ENCODE results near the gene PTK7.

Gene PTK7

DNA sequence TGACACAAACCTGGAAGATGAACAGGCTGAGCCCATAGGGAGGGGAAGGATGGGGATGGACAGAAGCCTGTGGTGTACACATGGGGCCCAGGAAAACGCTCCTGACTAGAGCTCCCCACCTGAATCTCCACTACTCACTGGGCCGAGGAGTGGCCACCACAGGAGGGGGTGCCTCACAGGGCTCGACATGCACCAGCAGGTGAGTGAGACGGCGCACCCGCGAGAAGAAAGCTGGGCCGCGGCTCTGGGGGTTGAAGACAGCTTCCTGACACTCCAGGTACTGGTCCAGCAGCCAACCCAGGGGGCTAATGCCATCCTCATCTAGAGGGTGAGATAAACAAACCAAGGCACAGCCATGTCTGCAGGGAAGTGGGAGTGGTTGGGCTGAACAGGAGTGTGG, 32.8 kb upstream of the PTK7 start:
- TF ChIP-seq, protein P1, sequence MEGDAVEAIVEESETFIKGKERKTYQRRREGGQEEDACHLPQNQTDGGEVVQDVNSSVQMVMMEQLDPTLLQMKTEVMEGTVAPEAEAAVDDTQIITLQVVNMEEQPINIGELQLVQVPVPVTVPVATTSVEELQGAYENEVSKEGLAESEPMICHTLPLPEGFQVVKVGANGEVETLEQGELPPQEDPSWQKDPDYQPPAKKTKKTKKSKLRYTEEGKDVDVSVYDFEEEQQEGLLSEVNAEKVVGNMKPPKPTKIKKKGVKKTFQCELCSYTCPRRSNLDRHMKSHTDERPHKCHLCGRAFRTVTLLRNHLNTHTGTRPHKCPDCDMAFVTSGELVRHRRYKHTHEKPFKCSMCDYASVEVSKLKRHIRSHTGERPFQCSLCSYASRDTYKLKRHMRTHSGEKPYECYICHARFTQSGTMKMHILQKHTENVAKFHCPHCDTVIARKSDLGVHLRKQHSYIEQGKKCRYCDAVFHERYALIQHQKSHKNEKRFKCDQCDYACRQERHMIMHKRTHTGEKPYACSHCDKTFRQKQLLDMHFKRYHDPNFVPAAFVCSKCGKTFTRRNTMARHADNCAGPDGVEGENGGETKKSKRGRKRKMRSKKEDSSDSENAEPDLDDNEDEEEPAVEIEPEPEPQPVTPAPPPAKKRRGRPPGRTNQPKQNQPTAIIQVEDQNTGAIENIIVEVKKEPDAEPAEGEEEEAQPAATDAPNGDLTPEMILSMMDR (IDR thresholded peaks at IDR 0.05; ENCODE audit: low read depth, low read length, missing control alignments): no peak
- H3K4me3 ChIP-seq (ENCODE audit: low read depth, low read length): no peak overlapping the region
- DNase-seq (ENCODE audit: low read depth): no peak

GRCh38 chr6:43045371-43045930, 30.7 kb upstream of the PTK7 start:
- no peak overlapping the region for H3K4me3 ChIP-seq (ENCODE audit: low read depth, low read length)
- TF ChIP-seq, protein P1 (IDR thresholded peaks at IDR 0.05; ENCODE audit: low read depth, low read length, missing control alignments): no peak
- DNase-seq (ENCODE audit: low read depth): no peak

DNA sequence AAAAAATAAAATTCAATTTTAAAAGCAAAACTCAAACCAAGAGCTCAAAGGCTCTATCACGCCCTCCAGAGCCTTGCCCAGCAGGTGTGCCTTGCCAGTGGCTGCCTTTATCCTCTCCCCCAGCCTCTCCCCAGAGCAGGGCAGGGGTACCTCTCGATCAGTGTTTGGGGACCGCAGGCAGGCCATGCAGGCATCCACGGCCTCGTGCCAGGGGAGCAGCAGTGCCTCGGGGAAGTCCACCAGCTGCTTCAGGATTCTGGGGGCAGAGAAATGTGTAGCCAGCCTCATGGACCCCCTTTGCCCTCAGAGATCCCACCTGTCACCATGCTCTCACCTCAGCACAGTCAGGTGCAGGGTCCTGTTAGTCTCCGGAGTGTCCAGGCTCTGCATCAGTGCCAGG, 28.1 kb upstream of the PTK7 start:
- TF ChIP-seq, protein P1 (IDR thresholded peaks at IDR 0.05; ENCODE audit: low read depth, low read length, missing control alignments): no peak
- no peak overlapping the region for H3K4me3 ChIP-seq (ENCODE audit: low read depth, low read length)
- DNase-seq (ENCODE audit: low read depth): no peak

- H3K4me3 ChIP-seq (ENCODE audit: low read depth, low read length): no peak overlapping the region
- TF ChIP-seq, protein P1 (IDR thresholded peaks at IDR 0.05; ENCODE audit: low read depth, low read length, missing control alignments): no peak
- no peak for DNase-seq (ENCODE audit: low read depth)
Observed at GRCh38 chr6:43050981-43051380, 25.1 kb upstream of the PTK7 start.

GRCh38 chr6:43052225-43052841, 23.8 kb upstream of the PTK7 start:
- TF ChIP-seq, protein P1 (IDR thresholded peaks at IDR 0.05; ENCODE audit: low read depth, low read length, missing control alignments): no peak
- peak overlapping the region; percentile 78 for H3K4me3 ChIP-seq (ENCODE audit: low read depth, low read length)

GRCh38 chr6:43052842-43053544, 23.1 kb upstream of the PTK7 start:
- no peak for DNase-seq (ENCODE audit: low read depth)
- TF ChIP-seq, protein P1 (IDR thresholded peaks at IDR 0.05; ENCODE audit: low read depth, low read length, missing control alignments): no peak
- peak overlapping the region; percentile 78 for H3K4me3 ChIP-seq (ENCODE audit: low read depth, low read length)

More at GRCh38 chr6:43052225-43052841, 23.8 kb upstream of the PTK7 start:
- no peak for DNase-seq (ENCODE audit: low read depth)

All from GM12864 (cell line).